OCI-LY1 (cell line): ENCODE measurements around the gene RAPGEF2.

ENCODE experiments used
- EZH2 ChIP-seq: fragments of 200-600 bp; sonication (generic), shearing (Covaris generic); IDR thresholded peaks from 2 replicates; pipeline ENCODE4 v1.8.0; 2017; ENCODE audit warnings: borderline replicate concordance, mixed run types, mild to moderate bottlenecking, antibody characterized with exemption, low read length, moderate library complexity, mixed read lengths
- TF ChIP-seq, protein P1 (sequence below): fragments of 200-600 bp; sonication (generic), shearing (Covaris generic); IDR thresholded peaks from 2 replicates; pipeline ENCODE4 v1.5.1; 2017; ENCODE audit warnings: mild to moderate bottlenecking, antibody characterized with exemption, low read length, moderate library complexity, mixed read lengths

DNA sequence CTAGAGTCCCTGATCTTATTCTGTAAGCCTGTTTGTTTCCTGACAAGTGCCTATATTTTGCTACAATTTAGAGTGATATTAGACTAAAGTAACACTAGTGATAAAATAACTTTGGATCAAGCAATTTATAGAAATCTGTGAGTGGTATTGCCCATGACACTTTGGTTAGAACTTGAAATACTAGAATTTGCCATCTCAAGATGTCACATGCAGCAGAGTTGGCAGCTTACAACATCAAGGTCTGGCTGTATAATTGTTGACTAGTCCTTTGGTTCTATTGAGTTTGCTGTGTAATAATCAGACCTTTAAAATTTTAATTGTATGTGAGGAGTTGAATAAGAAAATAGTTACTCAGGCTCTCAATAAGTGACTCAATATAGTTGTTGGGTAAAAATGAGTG is 167.1 kb downstream of the RAPGEF2 start:
- TF ChIP-seq, protein P1, sequence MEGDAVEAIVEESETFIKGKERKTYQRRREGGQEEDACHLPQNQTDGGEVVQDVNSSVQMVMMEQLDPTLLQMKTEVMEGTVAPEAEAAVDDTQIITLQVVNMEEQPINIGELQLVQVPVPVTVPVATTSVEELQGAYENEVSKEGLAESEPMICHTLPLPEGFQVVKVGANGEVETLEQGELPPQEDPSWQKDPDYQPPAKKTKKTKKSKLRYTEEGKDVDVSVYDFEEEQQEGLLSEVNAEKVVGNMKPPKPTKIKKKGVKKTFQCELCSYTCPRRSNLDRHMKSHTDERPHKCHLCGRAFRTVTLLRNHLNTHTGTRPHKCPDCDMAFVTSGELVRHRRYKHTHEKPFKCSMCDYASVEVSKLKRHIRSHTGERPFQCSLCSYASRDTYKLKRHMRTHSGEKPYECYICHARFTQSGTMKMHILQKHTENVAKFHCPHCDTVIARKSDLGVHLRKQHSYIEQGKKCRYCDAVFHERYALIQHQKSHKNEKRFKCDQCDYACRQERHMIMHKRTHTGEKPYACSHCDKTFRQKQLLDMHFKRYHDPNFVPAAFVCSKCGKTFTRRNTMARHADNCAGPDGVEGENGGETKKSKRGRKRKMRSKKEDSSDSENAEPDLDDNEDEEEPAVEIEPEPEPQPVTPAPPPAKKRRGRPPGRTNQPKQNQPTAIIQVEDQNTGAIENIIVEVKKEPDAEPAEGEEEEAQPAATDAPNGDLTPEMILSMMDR: no peak
- TF ChIP-seq EZH2: no peak
